Measurements from ENCODE around the gene MRGPRG. TPM values are rescaled to one million over a fixed set of nuclear protein-coding genes. Genes with fewer than 3 reads are reported as not detected.

The MRGPRG gene
- total RNA-seq, 1 experiment from 2014 or later, result not detected

DNA sequence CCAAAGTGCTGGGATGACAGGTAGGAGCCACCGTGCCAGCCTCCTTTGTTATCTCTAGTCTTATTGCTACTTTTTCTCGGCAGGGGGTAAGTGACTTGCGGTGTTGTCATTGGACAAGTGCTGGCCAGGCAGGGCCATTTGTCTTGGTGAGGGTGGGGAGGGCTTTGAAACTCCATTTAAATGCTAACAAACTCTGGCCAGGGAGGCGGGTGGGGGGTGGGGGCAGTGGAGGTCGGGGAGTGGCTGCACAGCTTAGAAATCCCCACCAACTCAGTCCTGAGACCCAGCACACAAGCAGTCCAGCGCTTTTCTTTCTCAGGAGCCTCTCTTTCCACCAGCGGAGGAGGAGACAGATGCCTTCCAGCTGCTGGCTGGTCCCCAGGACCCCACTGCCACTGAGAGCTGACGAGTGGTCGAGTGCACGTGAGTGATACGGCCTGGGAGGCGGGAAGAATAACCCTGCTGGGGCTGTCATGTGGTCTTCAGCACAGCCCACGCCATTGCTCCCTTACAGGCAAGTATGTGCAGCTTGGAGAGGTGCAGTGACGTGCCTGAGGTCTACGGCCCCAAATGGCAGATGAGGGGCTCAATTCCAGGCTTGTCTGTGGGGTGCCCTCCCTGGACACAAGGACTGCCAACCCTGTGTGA, 29.3 kb downstream of the MRGPRG start:
- H3K4me1 ChIP-seq (ENCODE audit: insufficient read depth, low read length, poor library complexity, severe bottlenecking), result no peaks in the 10 kb centered on the region
- H3K27me3 ChIP-seq (replicated peaks; ENCODE audit: insufficient read depth, low read depth, low read length, poor library complexity), result no peaks in the 10 kb centered on the region
- no peak overlapping the region for H3K4me3 ChIP-seq (ENCODE audit: low read depth, low read length, poor library complexity, severe bottlenecking)
- no peaks in the 10 kb centered on the region for H3K36me3 ChIP-seq (ENCODE audit: insufficient read depth, low read length, poor library complexity, severe bottlenecking)
- no peak overlapping the region for H3K27ac ChIP-seq (ENCODE audit: low read depth, low read length, poor library complexity, severe bottlenecking)
- intact Hi-C loops (cut with micrococcal nuclease; ENCODE audit: unreplicated experiment), result no loop called here
- no TSS peak for BruUV-seq (replicated peaks)
- ChIA-PET POLR2A (ENCODE audit: low non-redundant PET) (no interaction called here), CTCF (no interaction called here)
- DNase-seq (ENCODE audit: low spot score), result no peak
- TF ChIP-seq, protein P1, sequence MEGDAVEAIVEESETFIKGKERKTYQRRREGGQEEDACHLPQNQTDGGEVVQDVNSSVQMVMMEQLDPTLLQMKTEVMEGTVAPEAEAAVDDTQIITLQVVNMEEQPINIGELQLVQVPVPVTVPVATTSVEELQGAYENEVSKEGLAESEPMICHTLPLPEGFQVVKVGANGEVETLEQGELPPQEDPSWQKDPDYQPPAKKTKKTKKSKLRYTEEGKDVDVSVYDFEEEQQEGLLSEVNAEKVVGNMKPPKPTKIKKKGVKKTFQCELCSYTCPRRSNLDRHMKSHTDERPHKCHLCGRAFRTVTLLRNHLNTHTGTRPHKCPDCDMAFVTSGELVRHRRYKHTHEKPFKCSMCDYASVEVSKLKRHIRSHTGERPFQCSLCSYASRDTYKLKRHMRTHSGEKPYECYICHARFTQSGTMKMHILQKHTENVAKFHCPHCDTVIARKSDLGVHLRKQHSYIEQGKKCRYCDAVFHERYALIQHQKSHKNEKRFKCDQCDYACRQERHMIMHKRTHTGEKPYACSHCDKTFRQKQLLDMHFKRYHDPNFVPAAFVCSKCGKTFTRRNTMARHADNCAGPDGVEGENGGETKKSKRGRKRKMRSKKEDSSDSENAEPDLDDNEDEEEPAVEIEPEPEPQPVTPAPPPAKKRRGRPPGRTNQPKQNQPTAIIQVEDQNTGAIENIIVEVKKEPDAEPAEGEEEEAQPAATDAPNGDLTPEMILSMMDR (conservative IDR thresholded peaks at IDR 0.05; ENCODE audit: low read depth, low read length), result no peak
- TF ChIP-seq EZH2 (IDR thresholded peaks at IDR 0.05; ENCODE audit: borderline replicate concordance, low read depth, low read length, poor library complexity, severe bottlenecking), result no peak
- no peaks in the 10 kb centered on the region for H3K9me3 ChIP-seq (ENCODE audit: low read depth, low read length, poor library complexity, severe bottlenecking)

DNA sequence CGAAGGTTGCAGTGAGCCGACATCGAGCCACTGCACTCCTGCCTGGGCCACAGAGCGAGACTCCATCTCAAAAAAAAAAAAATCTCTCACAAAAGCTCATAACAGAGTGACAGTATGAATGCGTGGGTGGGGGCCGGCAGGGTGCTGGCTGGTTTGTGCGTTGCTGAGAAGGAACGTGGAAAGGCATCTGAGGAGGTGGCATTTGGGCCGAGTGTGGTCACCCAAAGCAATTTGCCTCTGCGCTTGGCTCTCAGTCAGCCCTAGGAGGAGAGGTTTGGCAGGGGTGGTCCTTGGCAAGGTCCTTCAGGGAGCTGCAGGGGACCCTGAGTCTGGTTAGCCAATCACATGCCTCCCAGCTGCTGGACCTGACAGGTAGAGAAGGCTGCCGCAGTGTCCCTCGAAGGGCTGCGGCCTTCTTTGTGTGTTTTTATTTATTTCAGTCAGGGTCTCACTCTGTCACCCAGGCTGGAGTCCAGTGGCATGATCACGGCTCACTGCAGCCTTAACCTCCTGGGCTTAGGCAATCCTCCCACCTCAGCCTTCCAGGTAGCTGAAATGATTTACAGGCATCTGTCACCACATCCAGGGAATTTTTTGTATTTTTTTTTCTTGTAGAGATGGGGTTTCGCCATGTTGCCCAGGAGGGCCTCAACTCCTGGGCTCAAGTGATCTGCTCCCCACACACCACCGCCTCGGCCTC, 30.0 kb downstream of the MRGPRG start:
- no peaks in the 10 kb centered on the region for H3K27me3 ChIP-seq (replicated peaks; ENCODE audit: insufficient read depth, low read depth, low read length, poor library complexity)
- H3K4me3 ChIP-seq (ENCODE audit: low read depth, low read length, poor library complexity, severe bottlenecking), result no peak overlapping the region
- H3K4me1 ChIP-seq (ENCODE audit: insufficient read depth, low read length, poor library complexity, severe bottlenecking), result no peaks in the 10 kb centered on the region
- no peak overlapping the region for H3K27ac ChIP-seq (ENCODE audit: low read depth, low read length, poor library complexity, severe bottlenecking)
- ChIA-PET POLR2A (ENCODE audit: low non-redundant PET) (no interaction called here), CTCF (no interaction called here)
- BruUV-seq (replicated peaks), result no TSS peak
- no peak for TF ChIP-seq EZH2 (IDR thresholded peaks at IDR 0.05; ENCODE audit: borderline replicate concordance, low read depth, low read length, poor library complexity, severe bottlenecking)
- TF ChIP-seq, protein P1 (conservative IDR thresholded peaks at IDR 0.05; ENCODE audit: low read depth, low read length), result no peak
- DNase-seq (ENCODE audit: low spot score), result no peak
- no peaks in the 10 kb centered on the region for H3K36me3 ChIP-seq (ENCODE audit: insufficient read depth, low read length, poor library complexity, severe bottlenecking)
- intact Hi-C loops (cut with micrococcal nuclease; ENCODE audit: unreplicated experiment), result no loop called here
- no peaks in the 10 kb centered on the region for H3K9me3 ChIP-seq (ENCODE audit: low read depth, low read length, poor library complexity, severe bottlenecking)

DNA sequence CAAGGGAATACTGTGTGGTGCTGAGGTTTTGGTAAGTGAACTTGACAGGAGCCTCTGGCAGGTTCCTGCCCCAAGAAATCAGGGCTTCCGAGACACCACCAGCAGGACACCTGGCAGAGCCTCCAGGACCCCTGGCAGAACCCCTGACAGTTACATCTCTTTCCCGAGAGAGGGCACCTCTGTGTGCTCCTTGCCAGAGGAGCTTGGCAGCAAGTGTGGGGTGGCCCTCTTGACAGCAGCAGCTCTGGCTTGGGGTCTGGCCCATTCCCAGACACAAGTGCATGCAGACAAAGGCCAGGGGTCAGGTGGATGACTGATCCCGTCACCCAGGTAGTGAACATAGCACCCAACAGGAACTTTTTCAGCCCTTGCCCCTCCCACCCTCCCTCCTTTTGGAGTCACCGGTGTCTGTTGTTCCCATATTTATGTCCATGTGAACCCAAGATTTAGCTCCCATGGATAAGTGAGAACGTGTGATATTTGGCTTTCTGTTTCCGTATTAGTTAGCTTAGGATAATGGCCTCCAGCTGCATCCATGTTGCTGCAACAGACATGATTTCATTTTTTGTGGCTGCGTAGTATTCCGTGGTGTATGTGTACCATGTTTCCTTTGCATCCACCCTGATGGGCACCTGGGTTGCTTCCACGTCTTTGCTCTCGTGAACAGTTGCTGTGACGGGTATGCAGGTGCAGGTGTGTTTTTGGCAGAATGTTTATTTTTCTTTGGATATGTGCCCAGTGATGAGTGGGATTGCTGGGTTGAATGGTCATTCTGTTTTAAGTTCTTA, 32.3 kb downstream of the MRGPRG start:
- Histone ChIP-seq H3K9me3 (ENCODE audit: low read depth, low read length, poor library complexity, severe bottlenecking) (no peaks in the 10 kb centered on the region), H3K27me3 (replicated peaks; ENCODE audit: insufficient read depth, low read depth, low read length, poor library complexity) (no peaks in the 10 kb centered on the region), H3K36me3 (ENCODE audit: insufficient read depth, low read length, poor library complexity, severe bottlenecking) (no peaks in the 10 kb centered on the region), H3K27ac (ENCODE audit: low read depth, low read length, poor library complexity, severe bottlenecking) (no peak overlapping the region), H3K4me1 (ENCODE audit: insufficient read depth, low read length, poor library complexity, severe bottlenecking) (no peaks in the 10 kb centered on the region), H3K4me3 (ENCODE audit: low read depth, low read length, poor library complexity, severe bottlenecking) (no peak overlapping the region)
- CTCF ChIA-PET, result interaction anchor here (0.6 kb wide), 1 partner anchor 16 kb away, joined by 4 read pairs; no protein-coding TSS in a partner anchor
- no peak for TF ChIP-seq EZH2 (IDR thresholded peaks at IDR 0.05; ENCODE audit: borderline replicate concordance, low read depth, low read length, poor library complexity, severe bottlenecking)
- TF ChIP-seq, protein P1 (conservative IDR thresholded peaks at IDR 0.05; ENCODE audit: low read depth, low read length), result no peak
- POLR2A ChIA-PET (ENCODE audit: low non-redundant PET), result no interaction called here
- no TSS peak for BruUV-seq (replicated peaks)
- intact Hi-C loops (cut with micrococcal nuclease; ENCODE audit: unreplicated experiment), result no loop called here
- DNase-seq (ENCODE audit: low spot score), result no peak
